Measurements from ENCODE around the gene RPS19BP1.

Gene RPS19BP1

DNA sequence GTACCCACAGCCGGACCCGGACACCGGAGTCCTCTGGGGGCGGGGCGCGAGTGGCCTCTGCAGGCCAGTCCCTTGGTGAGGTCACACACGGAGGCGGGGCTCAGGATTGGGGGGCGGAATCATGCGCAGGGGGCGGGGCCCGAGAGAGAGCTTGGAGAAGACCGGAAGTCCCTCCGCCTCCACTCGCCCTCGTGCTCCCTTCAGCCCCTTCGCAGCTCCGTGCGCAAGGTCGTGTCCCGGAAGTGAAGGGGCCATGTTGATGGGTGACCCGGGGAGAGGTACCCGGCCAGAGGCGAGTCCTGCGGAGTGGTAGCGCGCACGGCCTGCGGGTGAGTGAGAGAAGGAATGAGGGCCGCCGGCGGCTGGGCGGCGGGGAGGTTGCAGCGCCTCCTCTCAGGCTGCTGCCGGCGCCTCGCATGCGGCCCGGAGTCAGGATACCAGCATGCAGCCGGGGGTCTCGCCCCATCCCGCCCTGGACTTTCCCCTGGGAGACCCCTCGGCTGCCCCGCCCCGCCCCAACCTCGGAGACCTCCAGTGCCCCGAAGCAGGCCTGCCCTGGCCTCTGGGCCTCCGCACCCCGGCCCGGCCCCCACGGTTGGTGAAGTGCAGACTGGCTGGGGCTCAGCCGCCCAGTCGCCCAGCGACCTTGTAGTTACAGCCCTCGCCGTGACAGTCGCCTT lies 30.3 kb downstream of the RPS19BP1 start, which contains the start of gene MIEF1:
Gene MIEF1, plus strand, starts transcription at position 182 of the 680 bp plus-strand sequence. CDS start 9,005 bp downstream, outside the sequence.
- H3K27me3 ChIP-seq (replicated peaks; ENCODE audit: control insufficient read depth, insufficient read depth, low read length): no peaks in the 10 kb centered on the region
- TF ChIP-seq, protein P1, sequence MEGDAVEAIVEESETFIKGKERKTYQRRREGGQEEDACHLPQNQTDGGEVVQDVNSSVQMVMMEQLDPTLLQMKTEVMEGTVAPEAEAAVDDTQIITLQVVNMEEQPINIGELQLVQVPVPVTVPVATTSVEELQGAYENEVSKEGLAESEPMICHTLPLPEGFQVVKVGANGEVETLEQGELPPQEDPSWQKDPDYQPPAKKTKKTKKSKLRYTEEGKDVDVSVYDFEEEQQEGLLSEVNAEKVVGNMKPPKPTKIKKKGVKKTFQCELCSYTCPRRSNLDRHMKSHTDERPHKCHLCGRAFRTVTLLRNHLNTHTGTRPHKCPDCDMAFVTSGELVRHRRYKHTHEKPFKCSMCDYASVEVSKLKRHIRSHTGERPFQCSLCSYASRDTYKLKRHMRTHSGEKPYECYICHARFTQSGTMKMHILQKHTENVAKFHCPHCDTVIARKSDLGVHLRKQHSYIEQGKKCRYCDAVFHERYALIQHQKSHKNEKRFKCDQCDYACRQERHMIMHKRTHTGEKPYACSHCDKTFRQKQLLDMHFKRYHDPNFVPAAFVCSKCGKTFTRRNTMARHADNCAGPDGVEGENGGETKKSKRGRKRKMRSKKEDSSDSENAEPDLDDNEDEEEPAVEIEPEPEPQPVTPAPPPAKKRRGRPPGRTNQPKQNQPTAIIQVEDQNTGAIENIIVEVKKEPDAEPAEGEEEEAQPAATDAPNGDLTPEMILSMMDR (IDR thresholded peaks at IDR 0.05; ENCODE audit: insufficient read depth, low read length, poor library complexity, severe bottlenecking): no peak
- DNase-seq (ENCODE audit: extremely low read depth, insufficient read length): peak; percentile 96
- H3K36me3 ChIP-seq (ENCODE audit: control insufficient read depth, insufficient read depth, low read length): peaks cover 15% of the 10 kb centered on the region
- peak within 1 kb of the TSS; percentile 89 for H3K4me3 ChIP-seq (replicated peaks; ENCODE audit: low read depth, low read length)

DNA sequence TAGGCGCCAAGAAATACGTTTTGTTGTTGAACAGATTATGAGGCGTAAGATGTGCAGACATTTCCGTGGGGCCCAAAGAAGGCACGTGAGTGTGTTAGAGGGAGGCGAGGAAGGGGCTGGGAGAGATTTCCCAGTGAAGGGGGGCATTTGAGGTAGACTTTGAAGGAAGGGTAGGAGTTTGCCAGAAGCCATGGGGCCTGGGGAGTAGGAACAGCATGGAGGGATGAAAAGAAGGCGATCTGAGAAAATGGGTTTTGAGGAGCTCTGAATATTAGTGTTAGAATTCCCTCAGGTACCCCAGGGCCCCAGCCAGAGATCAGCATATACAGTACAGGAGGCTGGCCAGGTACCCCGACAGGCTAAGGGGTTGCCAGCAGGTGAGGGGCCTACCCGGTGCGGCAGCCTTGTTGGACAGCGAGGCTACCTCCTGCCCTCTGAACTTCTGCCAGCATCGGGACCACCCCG lies 30.9 kb downstream of the RPS19BP1 start:
- H3K27me3 ChIP-seq (replicated peaks; ENCODE audit: control insufficient read depth, insufficient read depth, low read length): no peaks in the 10 kb centered on the region
- DNase-seq (ENCODE audit: extremely low read depth, insufficient read length): no peak
- TF ChIP-seq, protein P1 (IDR thresholded peaks at IDR 0.05; ENCODE audit: insufficient read depth, low read length, poor library complexity, severe bottlenecking): no peak

DNA sequence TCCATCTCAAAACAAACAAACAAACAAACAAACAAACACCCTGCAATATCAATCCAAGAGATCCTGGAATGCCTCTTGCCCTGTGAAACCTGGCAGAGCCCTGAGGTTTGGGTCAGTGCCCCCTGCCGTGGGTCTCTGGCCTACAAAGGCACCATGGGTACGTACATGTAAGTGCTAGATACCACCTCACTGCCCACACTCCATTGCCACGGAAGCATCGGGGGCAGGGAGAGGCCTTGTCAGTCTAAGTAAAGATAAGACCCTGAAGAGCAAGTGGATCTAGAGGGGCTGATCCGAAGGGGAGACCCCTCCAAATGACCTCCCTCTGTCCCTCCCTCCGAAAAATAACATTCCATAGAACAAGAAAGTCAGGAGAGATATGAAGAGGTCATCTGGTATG lies 32.4 kb downstream of the RPS19BP1 start:
- H3K27me3 ChIP-seq (replicated peaks; ENCODE audit: control insufficient read depth, insufficient read depth, low read length): no peaks in the 10 kb centered on the region
- H3K36me3 ChIP-seq (ENCODE audit: control insufficient read depth, insufficient read depth, low read length): peaks cover 5% of the 10 kb centered on the region
- H3K4me3 ChIP-seq (replicated peaks; ENCODE audit: low read depth, low read length): no peak overlapping the region
- DNase-seq (ENCODE audit: extremely low read depth, insufficient read length): no peak
- TF ChIP-seq, protein P1 (IDR thresholded peaks at IDR 0.05; ENCODE audit: insufficient read depth, low read length, poor library complexity, severe bottlenecking): no peak

More for the DNA sequence above, 30.9 kb downstream of the RPS19BP1 start:
- Histone ChIP-seq H3K36me3 (ENCODE audit: control insufficient read depth, insufficient read depth, low read length) (peaks cover 13% of the 10 kb centered on the region), H3K4me3 (replicated peaks; ENCODE audit: low read depth, low read length) (peak overlapping the region; percentile 89)

DNA sequence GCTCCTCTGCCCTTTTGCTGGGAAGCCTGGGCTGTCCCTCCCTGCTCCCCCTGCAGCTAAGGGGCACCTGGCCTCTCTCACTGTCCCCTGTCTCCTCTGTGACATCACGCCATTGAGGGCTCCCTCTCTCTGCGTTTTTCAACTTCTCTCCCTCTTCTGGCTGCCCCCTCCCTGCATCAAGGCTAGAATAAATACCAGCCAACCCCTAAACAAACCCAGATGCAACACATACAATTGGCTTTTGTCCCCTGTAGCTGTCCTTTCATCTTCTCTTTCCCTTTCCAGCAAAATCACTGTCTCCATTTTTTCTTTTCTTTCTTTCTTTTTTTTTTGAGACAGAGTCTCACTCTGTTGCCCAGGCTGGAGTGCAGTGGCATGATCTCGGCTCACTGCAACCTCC lies 33.7 kb downstream of the RPS19BP1 start:
- no peak for DNase-seq (ENCODE audit: extremely low read depth, insufficient read length)
- Histone ChIP-seq H3K36me3 (ENCODE audit: control insufficient read depth, insufficient read depth, low read length) (no peaks in the 10 kb centered on the region), H3K27me3 (replicated peaks; ENCODE audit: control insufficient read depth, insufficient read depth, low read length) (no peaks in the 10 kb centered on the region), H3K4me3 (replicated peaks; ENCODE audit: low read depth, low read length) (no peak overlapping the region)
- TF ChIP-seq, protein P1 (IDR thresholded peaks at IDR 0.05; ENCODE audit: insufficient read depth, low read length, poor library complexity, severe bottlenecking): no peak

DNA sequence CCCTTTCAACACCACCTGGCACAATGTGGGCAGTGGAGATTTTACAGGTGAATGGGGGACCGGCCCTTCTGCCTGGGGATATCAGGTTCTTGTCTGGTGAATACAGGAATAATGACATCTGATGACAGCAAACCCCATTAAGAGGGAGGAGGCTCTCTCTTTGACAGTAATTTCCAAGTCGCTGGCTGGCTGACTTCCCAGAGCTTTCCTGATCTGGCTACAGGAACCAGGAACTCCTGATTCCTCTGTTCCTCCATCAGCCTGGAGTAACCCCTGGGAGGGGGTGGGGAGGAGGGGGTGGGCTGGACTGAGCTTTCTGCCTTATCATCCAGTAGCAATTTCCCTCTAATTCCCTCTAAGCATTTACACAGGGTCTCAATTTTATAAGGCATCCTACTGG lies 34.2 kb downstream of the RPS19BP1 start:
- TF ChIP-seq, protein P1 (IDR thresholded peaks at IDR 0.05; ENCODE audit: insufficient read depth, low read length, poor library complexity, severe bottlenecking): no peak
- H3K27me3 ChIP-seq (replicated peaks; ENCODE audit: control insufficient read depth, insufficient read depth, low read length): no peaks in the 10 kb centered on the region
- no peak for DNase-seq (ENCODE audit: extremely low read depth, insufficient read length)

More for the DNA sequence above, 34.2 kb downstream of the RPS19BP1 start:
- no peak overlapping the region for H3K4me3 ChIP-seq (replicated peaks; ENCODE audit: low read depth, low read length)
- no peaks in the 10 kb centered on the region for H3K36me3 ChIP-seq (ENCODE audit: control insufficient read depth, insufficient read depth, low read length)

Measured in GM06990 (cell line).